Ovary (tissue), 9 donors: ENCODE results near the gene LSM11. TPM values are rescaled to one million over a fixed set of nuclear protein-coding genes. Genes with fewer than 3 reads are reported as not detected.

Experiments
- DNase-seq, 5 donors: peaks; one replicate each; pipeline ENCODE4 v3.0.0-alpha.2; 2019 to 2020
- H3K27ac ChIP-seq, 2 donors: fragments of 200-600 bp; one replicate each; pipeline versions ENCODE4 v1.5.1 to v1.8.0; 2019 to 2022
- H3K27me3 ChIP-seq: fragments of 200-600 bp; one replicate; pipeline ENCODE4 v1.8.0; 2022
- H3K36me3 ChIP-seq: fragments of 200-600 bp; sonication (generic); one replicate; pipeline ENCODE4 v1.5.1; 2019
- H3K4me1 ChIP-seq: one replicate; pipeline ENCODE4 v1.8.1; 2013; ENCODE audit warnings: mild to moderate bottlenecking, moderate library complexity; ENCODE audit not compliant: insufficient read depth
- H3K4me3 ChIP-seq: fragments of 200-600 bp; sonication (generic); one replicate; pipeline ENCODE4 v1.5.1; 2017
- H3K9me3 ChIP-seq, 2 donors: fragments of 200-600 bp in 1 of 2; sonication (generic) in 1 of 2; one replicate each; pipeline versions ENCODE4 v1.5.1 to v1.8.1; 2013 to 2019; ENCODE audit warnings: mild to moderate bottlenecking in 1 of 2, moderate library complexity in 1 of 2
- EP300 ChIP-seq: sonication (generic); formaldehyde crosslinking; IDR thresholded peaks from one replicate; pipeline ENCODE4 v1.6.1; 2017; ENCODE audit warnings: antibody characterized with exemption
- POLR2A ChIP-seq: fragments of 450-650 bp; IDR thresholded peaks from one replicate; pipeline ENCODE4 v1.6.1; 2017; ENCODE audit warnings: antibody characterized with exemption, mild to moderate bottlenecking, moderate library complexity
- WGBS, 3 donors: extraction: QIAGEN DNeasy Blood & Tissue Kit in 1 of 3; methylation state at CpG; one replicate each; pipeline versions ENCODE4 v1.1.5 to v1.1.7; 2013 to 2017; 5-methylcytosine and 5-hydroxymethylcytosine counted together
- intact Hi-C, 4 donors: fragments of 100-400 bp; cut with DNase I; formaldehyde crosslinking; loops; one replicate each; pipeline versions ENCODE4 v1.11.0 to v1.15.1; 2022 to 2023
- polyA plus RNA-seq, 2 donors: library from polyadenylated mRNA; stranded (reverse); fragments of 200-250 nt in 1 of 2; fragments of 350-450 nt in 1 of 2; fragmentation: Illumina TruSeq in 1 of 2; extraction: RNeasy Lipid Tissue Mini Kit (QIAGEN cat#74804) in 1 of 2; gene quantifications; one replicate each; pipeline ENCODE4 v1.2.3, GENCODE V29; 2013 to 2014
- total RNA-seq, 7 donors: library from RNA; depleted of rRNA in 2 of 7; stranded (reverse); fragments of >200 nt in 2 of 7; fragmentation: NEBNext Ultra II Directional in 3 of 7; extraction: Animal tissue kit (Norgen Biotek cat#: 25700) in 3 of 7; gene quantifications; one replicate each; pipeline versions ENCODE4 v1.1.0 to v1.2.4, GENCODE V29; 2016 to 2023
- TF ChIP-seq, protein P1 (sequence below), 3 donors: fragments of 450-650 bp in 2 of 3; fragments of 200-600 bp in 1 of 3; IDR thresholded peaks; one replicate each; pipeline versions ENCODE4 v1.5.1 to v1.8.0; 2016 to 2022; ENCODE audit warnings: antibody characterized with exemption in 3 of 3, mild to moderate bottlenecking in 1 of 3
- donor health status: DM: no; HTN: no; CAD: no; lungs with moderate emphysema.
- donor health status: DM: no; HTN: no; CAD: no.
- donor health status: Bipolar disorder and iron deficiency.
- donor health status: DM: yes; HTN: yes; CAD: no.
- donor health status: DM: no; HTN: no; CAD: no.
- donor health status: DM: yes; HTN: yes; CAD: no.

Gene LSM11
- total and polyA plus RNA-seq, 9 donors, result 2.4 to 6.0 (median 5.1) TPM

DNA sequence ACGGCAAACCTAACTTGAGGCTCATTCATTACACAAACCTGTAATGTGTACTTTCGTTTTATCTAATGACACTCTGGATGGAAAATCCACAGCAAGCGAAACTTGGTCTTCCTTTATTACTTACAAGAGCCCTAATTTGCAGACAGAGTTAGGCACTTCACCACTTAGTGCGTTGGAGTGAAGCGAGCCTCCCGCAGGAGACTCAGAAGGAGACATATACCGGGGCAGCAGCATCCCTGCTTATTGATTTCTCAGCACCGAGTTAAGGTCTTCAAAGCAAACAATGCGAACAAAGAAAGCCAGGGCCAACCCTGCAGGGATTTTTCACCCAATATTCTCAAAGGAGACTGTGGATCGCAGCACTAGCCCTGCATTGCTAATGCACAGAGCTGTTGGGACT is 28.6 kb downstream of the LSM11 start:
- no peak overlapping the region for H3K4me3 ChIP-seq
- intact Hi-C loops, result no loop called here
- no peaks in the 10 kb centered on the region for H3K36me3 ChIP-seq
- no peaks in the 10 kb centered on the region for H3K9me3 ChIP-seq
- no peaks in the 10 kb centered on the region for H3K4me1 ChIP-seq
- WGBS, 3 donors, result 68 to 81% (median 71%) methylated on average over 10 of the region's 10 CpGs
- TF ChIP-seq, protein P1, sequence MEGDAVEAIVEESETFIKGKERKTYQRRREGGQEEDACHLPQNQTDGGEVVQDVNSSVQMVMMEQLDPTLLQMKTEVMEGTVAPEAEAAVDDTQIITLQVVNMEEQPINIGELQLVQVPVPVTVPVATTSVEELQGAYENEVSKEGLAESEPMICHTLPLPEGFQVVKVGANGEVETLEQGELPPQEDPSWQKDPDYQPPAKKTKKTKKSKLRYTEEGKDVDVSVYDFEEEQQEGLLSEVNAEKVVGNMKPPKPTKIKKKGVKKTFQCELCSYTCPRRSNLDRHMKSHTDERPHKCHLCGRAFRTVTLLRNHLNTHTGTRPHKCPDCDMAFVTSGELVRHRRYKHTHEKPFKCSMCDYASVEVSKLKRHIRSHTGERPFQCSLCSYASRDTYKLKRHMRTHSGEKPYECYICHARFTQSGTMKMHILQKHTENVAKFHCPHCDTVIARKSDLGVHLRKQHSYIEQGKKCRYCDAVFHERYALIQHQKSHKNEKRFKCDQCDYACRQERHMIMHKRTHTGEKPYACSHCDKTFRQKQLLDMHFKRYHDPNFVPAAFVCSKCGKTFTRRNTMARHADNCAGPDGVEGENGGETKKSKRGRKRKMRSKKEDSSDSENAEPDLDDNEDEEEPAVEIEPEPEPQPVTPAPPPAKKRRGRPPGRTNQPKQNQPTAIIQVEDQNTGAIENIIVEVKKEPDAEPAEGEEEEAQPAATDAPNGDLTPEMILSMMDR (IDR thresholded peaks at IDR 0.05), result no peak
- TF ChIP-seq POLR2A, result no peak
- no peaks in the 10 kb centered on the region for H3K27me3 ChIP-seq
- no peak for DNase-seq
- H3K27ac ChIP-seq, result no peak overlapping the region

DNA sequence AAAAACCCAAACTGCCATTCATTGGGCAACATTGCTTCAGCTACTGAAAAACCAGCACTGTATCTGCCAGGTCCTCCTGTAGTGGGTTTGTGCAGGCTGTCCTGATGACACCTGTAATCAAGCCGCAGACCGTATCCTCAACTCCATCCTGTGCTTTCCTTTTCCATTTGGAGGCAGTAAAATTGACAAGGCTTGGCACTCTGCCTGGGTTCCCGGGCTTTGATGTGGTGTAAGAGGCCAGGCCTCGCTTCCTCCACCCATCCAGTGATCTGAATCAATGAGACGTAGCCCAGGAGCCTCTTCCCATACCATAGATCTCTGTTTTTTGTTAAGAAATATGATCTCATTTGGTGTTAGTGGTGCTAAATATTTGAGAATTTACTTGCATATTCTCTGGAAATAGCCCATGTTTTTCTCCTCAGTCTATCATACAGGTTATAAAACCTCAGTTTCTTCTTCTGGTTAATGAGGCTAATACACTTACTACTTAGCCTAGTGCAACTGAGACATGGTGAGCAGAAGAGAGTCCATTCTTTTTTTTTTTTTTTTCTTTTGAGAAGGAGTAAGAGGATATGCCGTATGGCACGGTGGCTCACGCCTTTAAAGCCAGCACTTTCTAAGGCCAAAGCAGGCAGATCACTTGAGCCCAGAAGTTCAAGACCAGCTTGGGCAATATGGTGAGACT is 34.8 kb downstream of the LSM11 start:
- Histone ChIP-seq H3K9me3 (no peaks in the 10 kb centered on the region), H3K27ac (no peak overlapping the region), H3K36me3 (no peaks in the 10 kb centered on the region), H3K4me1 (no peaks in the 10 kb centered on the region), H3K4me3 (no peak overlapping the region), H3K27me3 (no peaks in the 10 kb centered on the region)
- intact Hi-C loops, result loop anchor here in 1 of 4 donors (5.0 kb wide), 1 partner anchor 309 kb away; no protein-coding TSS in a partner anchor
- 53 to 60% (median 54%) methylated on average over 8 of the region's 8 CpGs for WGBS, 3 donors
- DNase-seq, result no peak
- TF ChIP-seq, protein P1 (IDR thresholded peaks at IDR 0.05), result no peak

DNA sequence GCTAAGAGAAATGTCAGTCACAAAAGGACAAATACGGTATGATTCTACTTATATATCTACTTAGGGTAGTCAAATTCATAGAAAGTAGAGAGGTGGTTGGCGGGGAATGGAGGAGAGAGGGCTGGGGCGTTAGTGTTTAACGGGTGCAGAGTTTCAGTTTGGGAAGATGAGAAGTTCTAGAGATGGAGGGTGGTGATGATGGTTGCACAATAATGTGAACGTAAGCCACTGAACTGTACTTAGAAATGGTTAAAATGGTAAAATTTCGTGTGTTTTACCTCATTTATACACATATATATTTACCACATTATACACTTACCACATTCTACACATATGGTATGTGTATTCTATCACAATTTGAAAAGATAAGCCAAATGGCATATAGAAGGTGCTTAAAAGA is 35.7 kb downstream of the LSM11 start:
- H3K9me3 ChIP-seq, result no peaks in the 10 kb centered on the region
- intact Hi-C loops, result loop anchor here in 1 of 4 donors (5.0 kb wide), 1 partner anchor 308 kb away; no protein-coding TSS in a partner anchor
- DNase-seq, result no peak
- no peaks in the 10 kb centered on the region for H3K36me3 ChIP-seq
- WGBS, 3 donors, result 86 to 89% (median 86%) methylated on average over 6 of the region's 6 CpGs
- H3K4me3 ChIP-seq, result no peak overlapping the region
- H3K4me1 ChIP-seq, result no peaks in the 10 kb centered on the region
- no peak for TF ChIP-seq EP300
- TF ChIP-seq POLR2A, result no peak
- TF ChIP-seq, protein P1 (IDR thresholded peaks at IDR 0.05), result no peak
- H3K27me3 ChIP-seq, result no peaks in the 10 kb centered on the region
- H3K27ac ChIP-seq, result no peak overlapping the region

DNA sequence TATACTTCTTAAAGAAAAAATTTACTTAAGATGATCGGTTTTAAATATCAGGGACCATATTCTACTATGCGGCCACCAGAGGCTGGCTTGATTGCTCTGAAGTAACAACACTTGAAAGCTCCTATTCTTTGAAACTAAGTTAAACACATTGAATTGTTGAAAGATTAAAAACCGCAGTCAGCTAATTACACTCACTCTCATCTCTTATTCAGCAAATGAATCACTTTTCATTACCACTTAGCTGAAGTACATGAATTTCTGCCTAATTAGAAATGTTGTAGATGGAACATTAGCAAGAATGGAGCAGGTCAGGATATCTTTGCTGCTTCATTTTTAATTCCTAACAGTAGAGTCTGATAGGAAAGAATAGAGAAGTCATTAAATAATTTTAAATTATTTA is 42.3 kb downstream of the LSM11 start:
- no peak for DNase-seq

More for the DNA sequence above, 42.3 kb downstream of the LSM11 start:
- no peaks in the 10 kb centered on the region for H3K27me3 ChIP-seq
- H3K27ac ChIP-seq, result no peak overlapping the region
- no peak overlapping the region for H3K4me3 ChIP-seq
- WGBS, 3 donors, result 76 to 89% (median 79%) methylated on average over 3 of the region's 3 CpGs
- no peaks in the 10 kb centered on the region for H3K4me1 ChIP-seq
- no peaks in the 10 kb centered on the region for H3K9me3 ChIP-seq
- TF ChIP-seq, protein P1 (IDR thresholded peaks at IDR 0.05), result no peak
- intact Hi-C loops, result no loop called here
- H3K36me3 ChIP-seq, result no peaks in the 10 kb centered on the region
